Measurements from ENCODE around the gene MBNL2. TPM values are rescaled to one million over a fixed set of nuclear protein-coding genes. Genes with fewer than 3 reads are reported as not detected.

Gene MBNL2
- total RNA-seq, 1 donor from 2014 or later = 41.0 TPM

GRCh38 chr13:97272526-97272925 is 50.4 kb downstream of the MBNL2 start:
- no peak for DNase-seq (ENCODE audit: low read depth in 2 of 2)

DNA sequence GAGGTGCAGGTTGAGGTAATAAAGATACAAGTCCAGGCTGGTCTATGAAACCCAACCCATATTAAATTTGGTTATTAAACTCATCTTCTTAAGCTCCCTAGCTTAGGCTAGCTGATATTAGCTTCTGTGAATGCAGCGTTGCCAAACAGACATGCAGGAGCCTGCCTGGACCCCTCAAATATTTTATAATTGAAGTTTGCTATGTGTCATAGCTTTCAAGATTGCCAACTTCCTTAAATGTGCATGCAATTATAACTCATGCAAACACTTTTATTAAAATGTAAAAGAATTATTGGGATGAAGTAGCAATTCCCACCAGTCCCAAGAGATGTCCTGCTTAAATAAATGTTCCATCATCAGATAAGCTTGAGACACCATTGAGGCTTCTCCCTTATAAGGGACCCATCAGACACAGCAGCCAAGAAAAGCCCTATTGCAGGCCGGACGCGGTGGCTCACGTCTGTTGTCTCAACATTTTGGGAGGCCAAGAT is 51.3 kb downstream of the MBNL2 start:
- DNase-seq (ENCODE audit: low read depth in 2 of 2) = no peak

DNA sequence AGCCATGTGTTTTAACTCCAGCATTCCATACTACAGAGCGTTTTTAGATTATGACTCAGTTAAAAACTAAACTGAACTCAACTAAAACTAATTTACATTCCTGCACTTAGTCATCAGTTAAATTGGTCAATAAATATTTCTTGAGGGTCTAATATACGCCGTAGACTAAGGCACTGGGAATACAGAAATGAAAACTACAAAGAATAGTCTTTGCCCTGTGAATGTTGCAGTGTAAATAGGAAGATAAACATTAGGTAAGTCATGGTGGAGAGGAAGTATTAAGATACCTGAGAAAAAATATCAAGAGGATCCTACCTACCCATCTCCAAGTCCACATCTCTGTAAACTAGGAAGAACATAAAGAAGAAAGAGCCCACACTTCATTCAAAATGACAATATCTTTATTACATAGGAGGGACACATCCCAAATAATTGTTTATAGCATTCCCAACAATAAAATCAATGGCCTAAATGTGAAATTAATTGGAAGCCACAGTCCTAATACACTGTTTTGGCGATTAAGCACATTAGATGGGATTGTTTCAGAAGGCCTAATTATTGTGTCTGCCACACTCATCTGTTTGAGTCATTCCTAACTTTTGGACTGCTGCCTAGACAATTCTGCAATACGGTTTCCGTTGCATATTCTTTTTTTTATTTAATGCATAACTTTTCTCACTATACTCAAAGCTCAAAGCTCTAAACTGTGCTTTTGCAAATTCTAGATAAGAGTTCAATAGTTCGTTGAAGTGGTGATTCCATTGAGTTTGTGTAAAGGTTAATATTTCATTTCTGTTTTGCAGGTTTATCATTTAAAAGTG is 52.9 kb downstream of the MBNL2 start:
- DNase-seq (ENCODE audit: low read depth in 2 of 2) = peak; percentile 84 to 90

- DNase-seq (ENCODE audit: low read depth in 2 of 2) = no peak
Measured at GRCh38 chr13:97275776-97276501, 53.8 kb downstream of the MBNL2 start.

- no peak for DNase-seq (ENCODE audit: low read depth in 2 of 2)
Measured at GRCh38 chr13:97276862-97277269, 54.7 kb downstream of the MBNL2 start.

- no peak for DNase-seq (ENCODE audit: low read depth in 2 of 2)
Measured at GRCh38 chr13:97278435-97279411, 56.6 kb downstream of the MBNL2 start.

GRCh38 chr13:97279913-97280312 is 57.8 kb downstream of the MBNL2 start:
- peak; percentile 69 to 74 for DNase-seq (ENCODE audit: low read depth in 2 of 2)

DNA sequence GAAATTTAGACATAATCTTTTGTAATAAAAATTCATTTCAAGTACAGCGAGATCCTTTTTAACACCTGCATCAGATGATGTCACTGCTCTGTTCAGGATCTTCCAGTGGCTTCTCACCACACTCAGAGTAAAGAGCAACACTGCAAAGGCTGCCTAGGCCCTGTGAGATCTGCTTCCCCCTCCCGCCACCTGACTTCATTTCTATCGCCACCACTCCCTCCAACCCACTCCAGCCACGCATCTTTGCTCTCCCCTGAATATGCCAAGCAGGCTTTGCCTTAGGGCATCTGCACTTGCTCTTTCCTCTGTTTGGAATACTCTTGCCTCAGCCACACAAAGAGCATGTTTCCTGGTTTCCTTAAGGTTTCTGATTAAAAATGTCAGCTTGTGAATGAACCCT is 58.3 kb downstream of the MBNL2 start:
- no peak for DNase-seq (ENCODE audit: low read depth in 2 of 2)

- no peak for DNase-seq (ENCODE audit: low read depth in 2 of 2)
Measured at GRCh38 chr13:97281028-97281427, 58.9 kb downstream of the MBNL2 start.

- DNase-seq (ENCODE audit: low read depth in 2 of 2) = no peak
Measured at GRCh38 chr13:97282705-97283104, 60.6 kb downstream of the MBNL2 start.

DNA sequence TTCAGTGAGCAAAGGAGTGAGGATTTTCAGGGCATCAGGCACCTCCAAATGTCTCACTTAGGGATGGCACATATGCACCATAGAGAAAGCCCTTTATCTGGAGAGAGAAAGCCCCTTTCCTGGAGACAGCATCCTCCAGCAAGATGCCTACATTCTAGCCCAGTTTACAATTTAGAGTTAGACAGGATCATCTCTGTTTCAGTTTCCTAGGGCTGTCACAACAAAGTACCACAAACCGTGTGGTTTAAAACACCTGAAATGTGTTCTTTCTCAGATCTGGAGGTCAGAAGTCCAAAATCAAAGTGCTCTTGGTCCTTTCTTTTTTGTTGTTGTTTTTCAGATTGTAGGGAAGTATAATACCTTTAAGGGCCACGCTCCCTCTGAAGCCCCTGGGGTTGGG is 61.8 kb downstream of the MBNL2 start:
- no peak for DNase-seq (ENCODE audit: low read depth in 2 of 2)

GRCh38 chr13:97284558-97284957 is 62.4 kb downstream of the MBNL2 start:
- no peak for DNase-seq (ENCODE audit: low read depth in 2 of 2)

GRCh38 chr13:97285221-97285955 is 63.3 kb downstream of the MBNL2 start:
- peak in 1 of 2 donors; percentile 41 for DNase-seq (ENCODE audit: low read depth in 2 of 2)

DNA sequence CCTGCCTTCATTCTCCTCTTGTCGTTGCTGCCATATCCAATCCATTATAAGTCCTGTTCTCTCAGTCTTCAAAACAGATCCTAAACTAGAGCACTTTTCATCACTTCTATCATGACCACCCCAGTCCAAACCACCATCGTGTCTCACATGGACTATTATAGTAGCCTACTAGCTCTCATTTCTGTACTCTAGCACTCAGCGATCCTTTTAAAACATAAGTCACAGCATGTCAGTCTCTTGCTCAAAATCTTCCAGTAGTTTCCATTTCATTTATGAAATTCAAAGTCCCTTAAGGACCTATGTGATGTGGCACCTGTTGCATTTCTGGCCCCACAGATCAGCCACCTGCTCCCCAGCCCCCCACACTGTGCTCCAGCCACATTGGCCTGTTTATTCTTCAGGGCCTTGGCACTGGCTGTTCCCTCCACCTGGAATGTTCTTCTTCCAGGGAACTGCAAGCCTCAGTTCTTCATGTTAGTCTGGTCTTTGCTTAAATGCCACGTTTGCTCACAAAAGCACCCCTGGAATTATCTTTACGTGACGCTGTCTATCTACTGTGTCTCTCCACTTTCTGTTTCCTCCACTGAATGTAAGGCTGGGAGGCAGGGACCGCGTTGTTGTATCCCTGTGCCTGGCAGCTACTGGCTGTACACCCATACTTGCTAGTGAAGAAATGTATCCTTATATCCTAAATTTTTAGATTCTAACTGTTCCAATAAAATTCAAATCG is 64.3 kb downstream of the MBNL2 start:
- no peak for DNase-seq (ENCODE audit: low read depth in 2 of 2)

- DNase-seq (ENCODE audit: low read depth in 2 of 2) = no peak
Measured at GRCh38 chr13:97287047-97287383, 64.9 kb downstream of the MBNL2 start.

DNA sequence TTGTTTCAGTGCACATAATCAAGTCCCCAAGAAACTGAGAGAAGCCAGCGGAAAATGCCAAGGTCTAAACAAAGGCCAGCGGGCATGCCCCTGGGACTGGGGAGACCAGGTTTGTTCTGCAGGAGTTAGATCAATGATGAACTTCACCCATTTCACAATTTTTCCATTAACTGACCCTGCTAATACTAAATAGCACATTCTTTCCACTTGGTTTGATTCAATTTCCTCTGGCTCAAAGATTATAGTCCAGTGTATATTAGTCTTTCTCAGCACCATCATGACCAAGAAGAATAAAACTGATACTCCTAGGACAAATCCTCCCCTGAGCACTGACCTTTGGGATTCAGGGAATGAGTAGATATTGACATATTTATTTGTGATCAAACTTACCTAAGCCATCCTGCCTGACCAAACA is 66.4 kb downstream of the MBNL2 start:
- no peak for DNase-seq (ENCODE audit: low read depth in 2 of 2)

GRCh38 chr13:97289514-97290298 is 67.6 kb downstream of the MBNL2 start:
- no peak for DNase-seq (ENCODE audit: low read depth in 2 of 2)

- peak; percentile 85 to 87 for DNase-seq (ENCODE audit: low read depth in 2 of 2)
Measured at GRCh38 chr13:97295283-97296182, 73.4 kb downstream of the MBNL2 start.

Data from dermis microvascular lymphatic vessel endothelial cell (primary cell).